GM19324 (cell line): ENCODE measurements around the gene ZBTB42.
"Not testable (repeated sequence)": the region's sequence is repeated elsewhere in the genome, so short reads cannot be mapped to it uniquely, and the experiment has no call there.

Experiments
- ATAC-seq: cut with Tn5 transposase; IDR thresholded peaks from one replicate; pipeline ENCODE4 v1.9.1; 2021; ENCODE audit warnings: mild to moderate bottlenecking, moderate library complexity; ENCODE audit not compliant: unreplicated experiment, low FRiP score

Gene ZBTB42

DNA sequence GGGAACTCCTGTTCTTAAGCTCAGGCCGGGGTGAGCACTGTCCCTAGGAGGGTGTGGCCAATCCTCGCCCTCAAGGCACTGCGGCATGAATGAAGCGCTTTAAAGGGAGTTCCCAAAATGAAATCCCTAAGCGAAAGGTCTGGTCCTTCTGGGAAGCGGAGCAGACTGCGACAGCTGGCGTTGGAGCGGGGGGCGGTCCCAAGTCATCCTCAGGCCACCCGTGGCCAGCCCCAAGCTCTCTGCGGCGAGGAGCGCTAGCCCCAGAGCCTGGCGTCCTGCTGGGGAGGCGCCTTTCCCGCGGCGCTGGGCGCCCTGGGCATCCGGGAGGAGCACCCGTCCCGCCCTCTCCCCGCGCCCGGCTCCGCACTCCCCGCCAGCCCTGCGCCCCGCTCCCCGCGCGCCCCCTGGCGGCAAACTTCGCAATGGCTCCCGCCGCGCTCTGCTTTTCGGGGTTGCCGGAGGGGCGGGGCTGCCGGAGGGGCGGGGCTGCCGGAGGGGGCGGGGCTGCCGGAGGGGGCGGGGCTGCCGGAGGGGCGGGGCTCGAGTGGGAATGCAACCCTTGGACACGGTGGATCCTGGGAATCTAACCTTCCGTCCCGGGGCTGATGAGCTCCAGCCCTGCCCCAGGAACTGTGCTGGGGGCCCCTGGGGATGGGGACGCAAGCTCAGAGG is 25.4 kb downstream of the ZBTB42 start:
- ATAC-seq: peak; percentile 79

- ATAC-seq: no peak
These were observed 25.9 kb downstream of the ZBTB42 start for GRCh38 chr14:104826861-104827176.

GRCh38 chr14:104827177-104828055 is 26.5 kb downstream of the ZBTB42 start:
- no peak for ATAC-seq

DNA sequence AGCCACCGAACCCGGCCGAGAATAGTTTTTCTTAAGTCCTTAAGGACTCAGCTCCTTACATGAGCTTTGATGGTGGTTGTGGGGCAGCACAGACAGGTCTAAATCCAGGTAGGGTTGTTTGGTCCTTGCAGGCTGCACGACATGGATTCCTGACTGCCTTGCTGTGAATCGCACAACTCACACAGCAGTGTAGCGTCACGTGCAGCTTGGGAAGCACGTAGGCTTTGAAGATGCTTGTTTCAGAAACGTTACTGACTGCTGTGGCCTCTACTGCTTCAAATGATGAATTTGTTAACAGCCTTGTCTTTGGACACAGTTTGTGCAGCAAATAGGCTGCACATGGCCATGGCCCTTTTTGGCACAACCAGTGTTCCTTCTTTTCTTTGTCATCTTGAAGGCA is 29.9 kb downstream of the ZBTB42 start:
- no peak for ATAC-seq

DNA sequence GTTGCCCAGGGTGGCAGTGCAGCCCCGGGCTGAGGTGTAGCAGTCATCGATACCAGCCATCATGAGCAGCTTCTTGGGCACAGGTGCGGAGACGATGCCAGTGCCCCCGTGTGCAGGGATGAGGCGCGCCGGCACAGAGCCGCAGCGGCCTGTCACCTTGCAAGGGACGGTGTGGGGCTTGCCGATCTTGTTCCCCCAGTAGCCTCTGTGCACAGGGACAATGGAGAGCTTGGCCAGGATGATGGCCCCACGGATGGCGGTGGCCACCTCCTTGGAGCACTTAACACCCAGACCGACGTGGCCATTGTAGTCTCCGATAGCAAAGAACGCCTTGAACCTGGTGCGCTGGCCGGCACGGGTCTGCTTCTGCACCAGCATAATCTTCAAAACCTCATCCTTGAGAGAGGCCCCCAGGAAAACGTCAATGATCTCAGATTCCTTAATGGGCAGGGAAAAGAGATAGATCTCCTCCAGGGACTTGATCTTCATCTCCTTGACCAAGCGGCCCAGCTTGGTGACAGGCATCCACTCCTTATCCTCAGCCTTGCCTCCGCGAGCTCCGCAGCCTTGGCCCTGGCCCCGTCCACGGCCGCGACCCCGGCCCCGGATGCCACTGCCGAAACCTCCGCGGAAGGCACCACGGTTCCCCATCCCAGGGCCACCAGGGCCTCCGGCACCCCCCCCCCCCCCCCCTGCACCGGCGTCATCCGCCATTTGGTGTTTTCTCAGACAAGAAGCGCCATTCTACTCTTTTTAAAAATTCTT is 35.5 kb downstream of the ZBTB42 start:
- ATAC-seq: not testable (repeated sequence)

DNA sequence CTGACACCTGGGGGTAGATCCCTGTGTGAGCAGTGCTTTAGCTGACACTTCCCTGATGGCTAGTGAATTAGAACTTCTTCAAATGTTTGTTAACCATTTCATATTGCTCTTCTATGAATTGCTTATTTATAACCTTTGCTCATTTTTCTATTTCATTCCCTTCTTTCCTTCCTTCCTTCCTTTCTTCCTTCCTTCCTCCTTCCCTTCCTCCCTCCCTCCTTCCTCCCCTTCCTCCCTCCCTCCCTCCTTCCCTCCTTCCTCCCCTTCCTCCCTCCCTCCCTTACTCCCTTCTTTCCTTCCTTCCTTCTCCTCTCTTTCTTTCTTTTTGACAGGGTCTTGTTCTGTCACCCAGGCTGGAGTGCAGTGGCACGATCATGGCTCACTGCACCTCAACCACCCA is 40.8 kb downstream of the ZBTB42 start:
- ATAC-seq: no peak

GRCh38 chr14:104843006-104843405 is 42.1 kb downstream of the ZBTB42 start:
- ATAC-seq: no peak

DNA sequence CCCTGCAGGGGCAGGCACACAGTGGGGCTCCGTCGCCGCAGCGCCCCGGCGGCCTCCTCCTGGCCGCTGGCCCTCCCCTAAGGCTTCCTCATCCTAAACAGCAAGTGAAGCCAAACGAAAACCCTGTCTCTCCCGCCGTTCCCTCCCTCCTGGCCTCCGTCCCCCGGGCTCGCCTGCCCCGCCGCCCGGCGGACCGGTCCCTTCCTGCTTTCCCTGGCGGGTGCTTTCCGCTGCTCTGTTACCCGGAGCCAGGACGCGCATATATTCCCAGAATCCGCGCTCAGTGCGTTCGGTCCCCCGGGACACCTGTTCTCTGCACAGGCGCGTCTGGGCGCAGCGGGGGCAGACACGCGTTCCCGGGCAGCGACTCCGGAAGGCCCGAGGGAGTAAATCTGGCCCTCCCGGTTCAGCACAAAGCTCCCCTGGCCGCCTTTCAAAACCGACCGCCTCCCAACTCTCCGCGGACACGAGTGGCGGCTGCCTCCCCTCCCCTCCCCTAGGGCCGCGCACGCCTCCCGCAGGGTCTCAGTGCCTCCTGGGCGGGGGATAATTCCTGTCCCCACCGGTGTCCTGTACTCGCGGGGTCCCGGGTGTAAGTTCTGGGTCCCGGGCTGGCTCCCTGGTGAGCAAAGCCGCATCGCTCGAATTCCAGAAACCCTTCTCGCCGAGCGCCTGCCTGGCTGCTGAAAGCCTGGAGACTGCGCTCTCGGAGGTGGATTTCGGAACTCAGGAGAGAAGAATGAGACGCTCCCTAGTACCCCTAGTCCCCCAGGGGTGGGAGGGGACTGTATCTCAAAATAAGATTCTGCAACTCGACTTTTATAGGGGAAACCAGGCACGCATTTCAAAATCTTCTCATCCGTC is 42.8 kb downstream of the ZBTB42 start:
- no peak for ATAC-seq

GRCh38 chr14:104844306-104845032 is 43.6 kb downstream of the ZBTB42 start:
- no peak for ATAC-seq

GRCh38 chr14:104845033-104845666 is 44.2 kb downstream of the ZBTB42 start:
- no peak for ATAC-seq

DNA sequence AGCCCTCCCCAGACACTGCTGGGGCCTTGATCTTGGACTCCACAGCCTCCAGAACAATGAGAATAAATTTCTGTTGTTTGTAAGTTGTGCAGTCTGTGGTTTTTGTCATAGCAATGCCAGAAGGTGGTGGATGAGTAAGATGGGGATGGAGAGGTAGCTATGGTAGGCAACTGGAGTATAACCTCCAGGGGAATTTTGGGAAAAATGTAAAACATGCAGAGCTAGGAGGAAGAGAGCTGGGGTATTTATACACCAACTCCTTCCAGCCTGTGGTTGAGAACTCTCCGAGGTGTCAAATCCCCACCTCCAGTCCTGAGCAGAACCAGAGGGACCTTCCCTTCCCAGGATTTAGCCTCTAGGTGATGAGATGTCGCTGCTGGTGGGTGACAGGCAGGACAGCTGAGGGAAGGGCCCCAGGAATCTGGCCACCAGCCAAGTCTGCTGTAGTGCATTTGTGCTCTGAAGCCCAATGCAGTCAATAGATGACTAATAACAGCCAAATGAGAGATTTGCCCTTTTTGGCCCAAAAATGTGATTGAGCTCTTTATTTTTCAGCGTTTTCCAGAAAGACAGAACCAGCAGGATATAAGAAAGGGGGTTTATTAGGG is 45.0 kb downstream of the ZBTB42 start:
- no peak for ATAC-seq

GRCh38 chr14:104852280-104852663 is 51.4 kb downstream of the ZBTB42 start:
- ATAC-seq: no peak
